Hepatocyte (in vitro differentiated cells): Measurements from ENCODE around the gene P2RY8. TPM values are rescaled to one million over a fixed set of nuclear protein-coding genes. Genes with fewer than 3 reads are reported as not detected.
A peak's percentile ranks its signal among the peaks of the same experiment; 100 is the strongest.
"Not testable (repeated sequence)": the region's sequence is repeated elsewhere in the genome, so short reads cannot be mapped to it uniquely, and the experiment has no call there.

Experiments used
- DNase-seq: peaks from one replicate; pipeline ENCODE4 v3.0.0-alpha.2; 2016; ENCODE audit warnings: low spot score
- H2AFZ ChIP-seq: fragments of 200-600 bp; sonication (generic); 2 replicates; pipeline ENCODE4 v1.6.0; 2016; ENCODE audit warnings: antibody characterized with exemption, mild to moderate bottlenecking
- H3K27ac ChIP-seq: fragments of 200-600 bp; sonication (generic); 2 replicates; pipeline ENCODE4 v1.5.1; 2016; ENCODE audit warnings: mild to moderate bottlenecking
- H3K27me3 ChIP-seq: fragments of 200-600 bp; sonication (generic); 2 replicates; pipeline ENCODE4 v1.6.1; 2016
- H3K36me3 ChIP-seq: fragments of 200-600 bp; sonication (generic); replicated peaks from 2 replicates; pipeline ENCODE4 v1.5.1; 2016; ENCODE audit warnings: low read depth; ENCODE audit not compliant: insufficient read depth
- H3K4me1 ChIP-seq: fragments of 200-600 bp; sonication (generic); 2 replicates; pipeline ENCODE4 v1.5.1; 2016; ENCODE audit warnings: mild to moderate bottlenecking, moderate library complexity; ENCODE audit not compliant: insufficient read depth
- H3K4me2 ChIP-seq: fragments of 200-600 bp; sonication (generic); 2 replicates; pipeline ENCODE4 v1.6.0; 2016
- H3K4me3 ChIP-seq: fragments of 200-600 bp; sonication (generic); 2 replicates; pipeline ENCODE4 v1.5.1; 2016; ENCODE audit warnings: mild to moderate bottlenecking
- H3K79me2 ChIP-seq: fragments of 200-600 bp; sonication (generic); 2 replicates; pipeline ENCODE4 v1.6.0; 2017; ENCODE audit warnings: mild to moderate bottlenecking
- H3K9me2 ChIP-seq: fragments of 200-600 bp; sonication (generic); replicated peaks from 2 replicates; pipeline ENCODE4 v1.6.0; 2017; ENCODE audit warnings: mild to moderate bottlenecking; ENCODE audit not compliant: insufficient read depth
- H3K9me3 ChIP-seq: fragments of 200-600 bp; sonication (generic); 2 replicates; pipeline ENCODE4 v1.5.1; 2016; ENCODE audit warnings: low read depth, mild to moderate bottlenecking
- H4K20me1 ChIP-seq: fragments of 200-600 bp; sonication (generic); 2 replicates; pipeline ENCODE4 v1.6.0; 2016; ENCODE audit warnings: mild to moderate bottlenecking; ENCODE audit not compliant: insufficient read depth, poor library complexity, severe bottlenecking
- CTCF ChIP-seq: fragments of 200-600 bp; sonication (generic); IDR thresholded peaks from 2 replicates; pipeline ENCODE4 v1.5.1; 2016; ENCODE audit warnings: antibody characterized with exemption, mild to moderate bottlenecking; ENCODE audit not compliant: poor library complexity
- EZH2 ChIP-seq: fragments of 200-600 bp; sonication (generic); IDR thresholded peaks from 2 replicates; pipeline ENCODE4 v1.6.1; 2016; ENCODE audit warnings: antibody characterized with exemption, mild to moderate bottlenecking, borderline replicate concordance
- EZH2phosphoT487 ChIP-seq: fragments of 200-600 bp; sonication (generic); IDR thresholded peaks from one replicate; pipeline ENCODE4 v1.6.1; 2018; ENCODE audit warnings: antibody characterized with exemption, mild to moderate bottlenecking, low read depth, moderate library complexity; ENCODE audit not compliant: unreplicated experiment, severe bottlenecking
- WGBS: methylation state at CpG from one replicate; pipeline ENCODE4 v1.1.6; 2016; ENCODE audit warnings: low lambda C conversion rate; ENCODE audit errors: missing lambda C conversion rate; 5-methylcytosine and 5-hydroxymethylcytosine counted together
- polyA plus RNA-seq: library from polyadenylated mRNA; unstranded; fragments of >200 nt; fragmentation: Nextera tagmentation; extraction: Ambion mirVana; gene quantifications from 2 replicates; pipeline ENCODE4 v1.2.1, GENCODE V29; 2016
- total RNA-seq: library from RNA; depleted of rRNA; stranded (reverse); fragments of >200 nt; gene quantifications from 2 replicates; pipeline ENCODE4 v1.2.3, GENCODE V29; 2014

Gene P2RY8
- total and polyA plus RNA-seq, 2 experiments from 2014 or later: 0.07 to 0.54 TPM

GRCh38 chrX:1576201-1576992 is 39.4 kb upstream of the P2RY8 start:
- H3K36me3 ChIP-seq: no peaks in the 10 kb centered on the region
- H3K4me2 ChIP-seq: no peak overlapping the region
- no peaks in the 10 kb centered on the region for H3K79me2 ChIP-seq
- H3K9me2 ChIP-seq: no peaks in the 10 kb centered on the region
- H3K4me1 ChIP-seq: no peaks in the 10 kb centered on the region
- H3K9me3 ChIP-seq: no peaks in the 10 kb centered on the region
- WGBS: 70% methylated on average over 6 of the region's 6 CpGs
- no peak overlapping the region for H3K27ac ChIP-seq
- no peak for DNase-seq
- H2AFZ ChIP-seq: no peak overlapping the region
- TF ChIP-seq EZH2phosphoT487: no peak
- TF ChIP-seq EZH2: no peak
- no peak for TF ChIP-seq CTCF
- H3K27me3 ChIP-seq: no peaks in the 10 kb centered on the region
- H4K20me1 ChIP-seq: no peaks in the 10 kb centered on the region
- no peak overlapping the region for H3K4me3 ChIP-seq

- not testable (repeated sequence) for H3K4me2 ChIP-seq, H3K4me3 ChIP-seq, H3K27ac ChIP-seq, H3K27me3 ChIP-seq, H2AFZ ChIP-seq, H3K9me2 ChIP-seq, H4K20me1 ChIP-seq, H3K4me1 ChIP-seq, H3K79me2 ChIP-seq, H3K9me3 ChIP-seq, DNase-seq, H3K36me3 ChIP-seq
- WGBS: 94% methylated on average over 19 of the region's 19 CpGs
Observed at GRCh38 chrX:1574181-1574580, 37.2 kb upstream of the P2RY8 start.

GRCh38 chrX:1564750-1565683 is 28.0 kb upstream of the P2RY8 start:
- Histone ChIP-seq H3K79me2 (no peaks in the 10 kb centered on the region), H3K4me3 (no peak overlapping the region), H3K4me1 (no peaks in the 10 kb centered on the region), H4K20me1 (no peaks in the 10 kb centered on the region), H2AFZ (no peak overlapping the region), H3K36me3 (no peaks in the 10 kb centered on the region), H3K4me2 (peak overlapping the region; percentile 43), H3K9me2 (no peaks in the 10 kb centered on the region), H3K9me3 (no peaks in the 10 kb centered on the region), H3K27me3 (no peaks in the 10 kb centered on the region), H3K27ac (no peak overlapping the region)
- WGBS: 44% methylated on average over 10 of the region's 10 CpGs
- TF ChIP-seq EZH2phosphoT487 (no peak), EZH2 (no peak), CTCF (no peak)
- DNase-seq: no peak

- not testable (repeated sequence) for H3K4me1 ChIP-seq, H4K20me1 ChIP-seq, H3K27me3 ChIP-seq, H3K27ac ChIP-seq, H3K4me3 ChIP-seq, H2AFZ ChIP-seq, H3K9me3 ChIP-seq, H3K9me2 ChIP-seq, DNase-seq, H3K36me3 ChIP-seq, H3K79me2 ChIP-seq, H3K4me2 ChIP-seq
- WGBS: 89% methylated on average over 7 of the region's 7 CpGs
Observed at GRCh38 chrX:1564077-1564476, 27.1 kb upstream of the P2RY8 start.
